GM21515 (cell line): ENCODE measurements around the gene TANC1.

Experiments
- ATAC-seq: cut with Tn5 transposase; IDR thresholded peaks from one replicate; pipeline ENCODE4 v1.9.1; 2021; ENCODE audit not compliant: unreplicated experiment

TANC1 gene

DNA sequence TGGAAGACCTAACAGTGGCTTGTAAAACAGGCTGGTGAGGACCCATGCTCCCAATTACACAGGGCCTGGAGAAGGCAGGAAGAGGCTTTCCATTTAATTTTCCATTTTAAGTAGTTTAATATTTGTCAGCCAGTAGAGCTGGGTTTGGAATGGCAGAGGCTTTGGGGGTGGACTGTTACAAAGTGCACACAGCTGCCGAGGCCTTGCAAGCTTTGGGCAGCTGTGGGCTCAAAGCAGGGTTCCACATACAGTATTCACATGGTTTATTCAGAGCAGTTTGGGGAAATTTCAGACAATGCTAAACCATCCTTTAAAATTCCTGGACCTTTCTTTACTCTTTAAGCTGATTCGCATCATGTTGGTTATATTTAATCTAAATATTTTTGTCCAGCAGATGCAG lies 185.5 kb downstream of the TANC1 start:
- no peak for ATAC-seq

DNA sequence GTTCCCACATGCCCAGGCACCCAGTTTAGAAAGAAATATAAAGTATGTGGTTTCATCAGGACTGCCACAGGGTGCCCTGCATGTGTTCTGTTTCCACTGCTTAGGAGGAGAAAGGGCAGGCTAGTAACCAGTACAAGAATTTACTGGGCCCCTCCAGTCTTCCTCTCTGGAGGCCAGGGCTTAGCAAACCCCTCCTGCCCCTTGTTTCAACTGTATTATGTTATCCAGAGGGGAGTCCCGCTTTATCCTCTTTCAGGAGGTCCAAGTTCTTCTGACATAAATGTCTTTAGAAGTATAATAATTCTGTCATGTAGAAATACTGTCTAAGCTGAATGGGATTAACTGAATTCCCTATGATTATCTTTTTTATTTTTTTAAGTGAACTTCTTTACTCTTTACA lies 185.9 kb downstream of the TANC1 start:
- ATAC-seq, result no peak

DNA sequence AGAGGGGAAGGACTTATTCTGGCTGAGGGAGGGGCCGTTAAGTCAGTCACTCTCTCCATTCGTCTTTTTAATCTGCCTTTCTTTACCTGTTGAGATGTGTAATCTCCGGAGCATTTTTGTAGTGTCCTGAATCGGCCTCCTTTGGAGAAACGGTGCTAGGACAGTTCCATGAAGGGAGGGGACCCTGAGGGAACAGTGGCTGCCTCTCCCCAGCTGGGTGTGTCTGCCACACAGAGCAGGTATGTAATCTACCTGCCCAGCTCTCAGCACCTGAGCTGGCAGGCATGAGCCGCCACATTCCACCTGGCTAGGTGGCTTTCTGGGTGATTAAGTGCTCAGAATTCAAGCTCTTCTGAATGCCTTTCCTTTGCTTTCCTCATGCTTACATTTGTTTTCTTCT lies 186.9 kb downstream of the TANC1 start:
- no peak for ATAC-seq

DNA sequence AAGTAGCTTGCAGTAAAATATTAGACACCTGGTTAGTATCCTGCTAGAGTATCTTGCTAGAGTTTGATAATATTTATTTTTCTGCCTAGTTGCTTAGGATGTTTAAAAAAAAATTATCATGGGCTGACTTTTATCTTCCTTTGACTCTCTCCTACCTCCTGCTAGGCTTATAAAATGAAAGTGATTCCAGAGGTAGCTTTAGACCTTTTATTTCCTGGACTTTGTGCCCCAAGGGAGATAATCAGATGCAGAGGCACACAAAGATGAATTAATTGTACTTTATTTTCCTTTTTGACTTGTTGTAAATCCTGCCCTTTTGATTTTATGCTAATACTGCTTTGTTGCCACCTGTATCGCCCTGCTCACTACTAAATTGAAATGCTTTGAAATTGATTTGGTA lies 187.4 kb downstream of the TANC1 start:
- ATAC-seq, result no peak

DNA sequence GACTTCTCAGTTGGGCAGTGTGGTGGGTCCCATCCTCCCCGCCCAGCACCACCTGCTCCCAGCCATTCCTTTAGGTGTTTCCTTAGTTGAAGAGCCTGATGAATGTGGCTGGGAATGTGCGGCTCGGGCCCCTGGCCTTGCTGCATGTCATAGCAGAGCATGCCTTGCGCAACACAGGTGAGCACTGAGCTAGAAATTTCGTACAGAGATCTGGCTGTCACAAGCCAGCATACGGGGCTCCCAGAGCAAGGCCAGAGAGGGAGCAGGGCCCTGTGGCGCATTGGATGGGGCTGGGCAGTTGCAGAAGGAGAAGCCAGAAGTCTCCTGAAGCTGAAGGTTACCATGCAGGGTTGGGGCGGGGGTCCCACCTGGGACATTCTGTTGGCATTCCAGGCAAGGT lies 188.4 kb downstream of the TANC1 start:
- ATAC-seq, result no peak

DNA sequence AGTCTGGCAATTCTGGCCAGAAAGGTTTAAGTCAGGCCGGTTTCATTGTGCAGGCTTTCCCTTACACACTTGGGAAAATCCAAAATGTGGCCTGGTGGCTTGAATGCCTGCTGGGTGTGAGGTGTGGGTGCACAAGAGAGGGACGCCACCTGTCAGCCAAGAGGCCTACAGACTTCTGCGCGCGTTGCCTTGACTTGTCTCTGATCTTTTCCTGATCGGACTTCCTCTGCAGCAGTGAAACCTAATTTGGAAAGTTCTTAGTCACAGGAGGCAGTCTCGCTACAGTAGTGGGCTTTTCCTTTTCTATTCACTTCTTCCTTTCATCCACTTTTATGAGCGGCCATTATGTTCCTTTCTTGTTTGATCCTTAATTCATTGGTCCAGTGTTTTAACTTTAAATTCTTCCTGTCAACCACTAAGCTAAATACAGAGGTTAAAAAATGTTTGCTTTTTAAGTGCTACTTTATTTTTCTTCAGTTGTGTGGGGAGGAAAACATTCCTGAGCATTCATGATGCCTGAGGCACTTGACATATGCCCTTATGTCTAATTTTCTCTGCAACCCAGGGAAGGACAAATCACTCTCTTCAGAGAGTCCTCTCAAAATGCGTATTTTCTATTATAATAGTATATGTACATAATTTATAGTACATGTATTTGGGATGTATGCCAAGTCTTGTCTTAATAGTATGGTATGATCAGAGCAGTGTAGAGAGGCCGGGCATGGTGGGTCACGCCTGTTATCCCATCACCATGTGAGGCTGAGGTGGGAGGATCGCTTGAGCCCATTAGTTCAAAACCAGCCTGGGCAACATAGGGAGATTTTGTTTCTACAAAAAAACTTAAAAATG lies 189.1 kb downstream of the TANC1 start:
- no peak for ATAC-seq

DNA sequence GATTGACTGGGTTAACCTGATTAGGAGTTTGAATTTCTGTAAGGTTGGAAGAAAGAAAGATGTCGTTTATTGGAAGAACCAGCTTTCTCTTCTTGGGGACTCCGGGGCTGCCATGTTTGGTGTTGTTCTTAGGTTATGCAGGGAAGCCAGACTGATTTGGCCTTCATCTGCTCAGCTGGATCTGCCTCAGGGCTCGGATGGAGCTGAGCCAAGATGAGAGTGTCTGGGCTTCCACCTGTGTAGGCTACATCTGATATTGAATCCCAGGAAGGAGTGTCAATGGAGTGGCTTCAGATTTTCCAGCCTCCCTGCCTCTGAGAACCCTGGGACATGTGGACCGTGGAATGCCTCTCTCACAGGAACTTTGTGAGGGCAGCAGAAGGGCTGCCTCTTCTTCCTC lies 192.0 kb downstream of the TANC1 start:
- ATAC-seq, result no peak

DNA sequence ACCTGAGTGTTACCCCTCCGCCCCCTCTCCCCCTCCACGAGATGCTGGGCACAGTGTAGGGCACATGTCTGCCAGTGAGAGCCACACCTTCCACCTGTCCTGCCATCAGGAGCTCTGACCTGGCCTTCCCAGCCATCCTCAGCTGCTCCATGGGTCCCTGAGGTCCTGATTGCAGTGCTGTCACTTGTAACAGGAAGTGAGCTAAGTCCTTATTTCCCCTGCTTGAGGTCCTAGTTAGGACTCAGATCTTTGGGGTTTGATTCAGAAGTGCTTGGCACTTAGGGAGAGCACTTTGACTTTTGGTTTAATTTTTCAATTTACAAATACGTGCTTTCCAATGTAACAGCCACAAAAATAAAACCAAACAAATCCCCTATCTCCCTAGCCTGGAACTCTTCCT lies 192.5 kb downstream of the TANC1 start:
- no peak for ATAC-seq

DNA sequence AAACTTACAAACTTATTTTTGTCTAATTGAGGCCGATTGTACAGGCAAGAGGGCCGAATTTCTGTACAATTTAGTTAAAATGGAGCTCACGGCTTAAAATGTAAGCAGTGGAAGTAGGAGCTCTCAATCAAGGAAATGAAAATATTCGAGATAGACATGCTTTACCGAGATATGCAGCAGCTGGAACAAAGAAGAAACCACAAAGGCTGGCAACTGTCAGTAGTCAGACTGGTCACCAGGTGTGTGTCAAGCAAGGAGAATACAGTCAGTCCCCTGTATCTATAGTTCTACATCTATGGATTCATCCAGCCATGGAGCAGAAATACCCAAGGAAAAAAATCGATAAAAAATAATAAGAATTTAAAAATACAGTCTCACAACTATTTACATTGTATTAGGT lies 195.5 kb downstream of the TANC1 start:
- no peak for ATAC-seq

DNA sequence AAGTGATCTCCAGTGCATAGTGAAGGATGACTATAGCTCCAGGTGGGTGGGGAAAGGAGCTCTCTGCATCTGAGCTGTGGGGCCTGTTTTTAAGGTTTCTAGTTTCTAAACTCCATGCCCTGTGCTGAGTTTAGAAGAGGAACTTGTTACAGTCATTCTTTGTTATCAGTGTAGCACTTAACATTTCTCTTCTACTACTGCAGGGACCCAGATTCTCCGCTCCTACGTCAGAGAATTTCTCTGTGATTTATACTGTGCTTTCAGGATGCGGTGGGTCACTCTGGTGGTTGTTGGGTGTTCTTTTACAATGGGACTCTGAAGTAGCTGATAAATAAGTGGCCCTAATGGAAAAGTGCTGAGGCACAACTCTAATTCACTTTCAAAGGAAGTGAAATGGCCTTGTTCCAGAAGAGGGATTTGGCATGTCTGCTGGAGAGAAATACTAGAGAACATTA lies 196.0 kb downstream of the TANC1 start:
- no peak for ATAC-seq

DNA sequence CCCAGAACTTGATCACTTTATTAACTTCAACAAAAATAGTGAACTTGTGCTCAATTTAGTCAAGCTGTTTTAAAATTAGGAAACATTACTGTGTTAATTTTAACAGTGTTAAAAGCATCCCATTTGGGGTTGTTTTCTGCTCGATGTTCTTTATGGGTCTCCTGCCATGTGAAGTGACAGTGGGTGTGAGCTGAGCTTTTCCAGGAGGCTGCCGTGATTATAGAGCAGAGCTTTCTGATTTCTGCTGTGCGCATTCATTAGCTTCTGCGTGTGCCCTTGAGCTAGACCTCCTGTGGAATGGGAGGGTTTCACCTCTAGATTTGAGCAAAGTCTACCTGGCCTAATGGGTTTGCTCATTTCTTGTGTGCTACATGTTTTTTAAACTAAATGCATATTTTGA lies 196.6 kb downstream of the TANC1 start:
- no peak for ATAC-seq

DNA sequence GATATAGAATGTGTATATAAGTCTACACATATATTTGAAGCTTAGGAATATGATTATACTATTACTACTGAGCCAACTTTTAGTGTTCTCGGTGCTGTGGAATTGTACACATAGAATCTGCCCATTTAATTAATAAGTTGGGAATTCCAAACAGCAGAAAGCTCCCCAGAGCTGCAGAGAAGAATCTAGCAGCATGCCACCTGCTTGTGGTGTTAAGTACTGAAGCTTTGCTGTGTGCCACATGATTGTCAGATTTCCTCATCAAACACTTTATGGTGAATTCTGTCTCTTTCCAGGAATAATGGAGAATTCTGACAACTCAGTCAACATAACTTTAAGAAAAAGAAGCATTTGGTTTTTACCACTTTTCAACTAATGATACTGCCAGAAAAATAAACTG lies 200.3 kb downstream of the TANC1 start:
- ATAC-seq, result no peak

DNA sequence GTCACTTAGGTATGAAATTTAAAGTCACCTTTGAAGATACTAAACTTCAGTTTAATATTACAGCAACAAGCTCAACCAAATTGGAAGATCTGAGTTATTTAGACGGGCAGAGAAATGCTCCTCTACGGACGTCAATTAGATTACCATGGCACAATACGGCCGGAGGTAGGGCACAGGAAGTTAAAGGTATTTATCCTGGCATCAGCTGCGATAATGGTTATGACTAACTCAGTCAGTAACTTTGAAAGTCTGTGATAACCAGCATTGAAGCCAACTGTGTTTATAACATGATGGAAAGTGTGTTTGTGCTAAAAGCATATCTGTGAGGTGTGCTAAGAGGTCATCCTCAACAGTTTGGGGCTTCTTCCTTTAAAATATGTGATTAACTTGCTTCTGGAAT lies 200.7 kb downstream of the TANC1 start:
- ATAC-seq, result no peak

DNA sequence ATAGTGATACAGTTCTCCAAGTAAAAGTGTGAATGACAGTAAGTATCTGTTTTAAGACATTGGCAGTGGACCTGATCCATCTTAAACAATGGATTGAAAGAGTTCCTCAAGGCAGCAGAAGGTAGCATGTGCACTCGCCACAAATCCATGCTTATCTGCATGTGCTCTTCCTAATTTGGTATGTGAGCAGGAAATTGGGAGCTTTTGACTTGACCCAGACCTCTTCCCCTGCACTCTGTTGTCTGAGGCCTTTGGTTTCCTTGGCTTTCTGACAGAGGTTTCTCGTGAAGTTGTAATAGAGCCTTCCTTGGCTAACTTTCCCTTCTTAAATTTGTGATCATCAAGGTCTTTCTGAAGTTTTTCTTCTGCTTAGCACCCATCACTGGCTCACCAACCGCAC lies 204.0 kb downstream of the TANC1 start:
- ATAC-seq, result no peak

DNA sequence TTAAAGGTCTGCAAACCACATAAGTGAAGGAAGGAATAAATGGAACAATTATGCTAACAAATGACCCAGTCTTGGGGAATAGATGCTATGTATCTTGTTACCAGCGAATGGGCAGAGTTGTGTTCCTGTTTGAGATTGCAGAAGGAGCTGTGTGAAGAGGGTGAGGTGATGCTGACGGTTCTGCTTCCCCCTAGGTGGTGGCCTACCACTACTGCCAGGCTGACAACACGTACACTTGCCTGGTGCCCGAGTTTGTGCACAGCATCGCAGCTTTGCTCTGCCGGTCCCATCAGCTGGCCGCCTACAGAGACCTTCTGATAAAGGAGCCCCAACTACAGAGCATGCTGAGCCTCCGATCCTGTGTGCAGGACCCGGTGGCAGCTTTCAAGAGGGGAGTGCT lies 206.3 kb downstream of the TANC1 start:
- no peak for ATAC-seq

DNA sequence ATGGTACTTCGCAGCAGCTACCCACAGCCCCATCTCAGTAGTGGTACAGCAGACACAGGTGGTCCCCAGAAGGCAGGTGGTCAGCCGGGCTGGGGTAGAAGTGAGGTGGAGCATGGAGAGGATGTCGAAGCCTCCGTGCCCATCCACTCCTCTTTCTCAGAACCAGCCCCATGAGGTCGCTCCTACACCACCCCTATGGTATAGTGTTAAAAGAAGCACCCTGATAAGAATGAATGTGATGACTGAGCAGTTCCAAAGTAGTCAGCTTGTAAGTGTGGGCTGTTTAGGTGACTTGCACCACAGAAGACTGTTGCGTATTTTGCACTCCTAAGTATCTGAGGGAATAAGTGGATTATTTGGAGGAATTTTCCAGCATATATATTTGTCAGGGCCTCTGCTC lies 206.7 kb downstream of the TANC1 start:
- ATAC-seq, result no peak

DNA sequence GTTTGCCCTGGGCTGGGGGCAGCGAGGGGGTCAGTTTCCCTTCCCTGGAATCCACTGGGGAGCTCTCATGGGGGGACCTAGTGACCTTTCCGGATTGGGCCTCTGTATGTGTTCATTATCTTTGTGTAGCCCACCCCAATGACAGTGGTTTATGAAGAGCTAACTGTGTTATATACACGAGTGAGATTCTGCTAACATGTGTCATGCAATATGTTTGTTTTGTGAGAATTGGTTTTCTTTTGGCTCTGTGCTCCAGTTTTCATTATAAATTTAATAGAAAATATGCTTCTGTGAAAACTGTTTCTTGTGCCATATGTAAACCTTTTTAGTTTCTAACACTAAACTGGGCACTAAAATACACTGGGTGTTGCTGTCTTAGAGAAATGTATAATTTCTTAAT lies 207.5 kb downstream of the TANC1 start:
- ATAC-seq, result no peak

DNA sequence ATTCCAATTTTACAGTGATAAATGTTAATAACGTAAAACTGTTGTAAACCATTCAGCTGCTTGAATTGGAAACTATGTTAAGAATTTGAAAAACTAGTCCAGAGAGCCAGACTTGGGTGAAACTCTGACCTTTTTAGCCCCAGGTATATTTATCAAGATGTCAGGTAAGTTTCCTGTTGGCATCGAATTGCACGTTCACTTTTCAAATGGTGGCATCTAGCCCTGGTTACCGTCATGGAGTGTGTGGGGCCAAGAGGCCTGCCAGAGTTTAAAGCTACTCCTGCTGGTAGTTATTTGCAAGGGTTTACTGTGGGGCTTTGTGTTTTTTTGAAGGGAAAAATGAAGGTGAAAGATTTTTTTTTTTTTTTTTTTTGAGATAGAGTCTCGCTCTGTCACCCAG lies 208.1 kb downstream of the TANC1 start:
- no peak for ATAC-seq

DNA sequence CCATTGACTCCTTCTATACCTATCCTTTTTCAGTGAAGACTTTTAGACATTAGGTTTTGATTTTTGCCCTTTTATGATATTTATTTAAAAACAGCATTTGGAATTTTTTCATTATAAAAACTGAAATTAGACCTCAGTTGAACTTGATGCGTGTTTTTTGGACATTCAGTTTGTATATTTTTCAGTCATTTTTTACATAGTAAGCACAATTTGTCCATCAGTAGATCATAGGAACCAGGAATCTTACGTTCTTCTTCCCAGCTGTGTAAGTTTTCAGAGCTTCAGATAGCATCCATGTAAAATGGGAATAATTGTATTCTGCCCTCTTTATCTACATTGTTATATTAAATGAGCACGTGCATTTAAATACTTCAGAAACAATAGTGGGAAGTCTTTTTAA lies 208.9 kb downstream of the TANC1 start:
- ATAC-seq, result no peak

DNA sequence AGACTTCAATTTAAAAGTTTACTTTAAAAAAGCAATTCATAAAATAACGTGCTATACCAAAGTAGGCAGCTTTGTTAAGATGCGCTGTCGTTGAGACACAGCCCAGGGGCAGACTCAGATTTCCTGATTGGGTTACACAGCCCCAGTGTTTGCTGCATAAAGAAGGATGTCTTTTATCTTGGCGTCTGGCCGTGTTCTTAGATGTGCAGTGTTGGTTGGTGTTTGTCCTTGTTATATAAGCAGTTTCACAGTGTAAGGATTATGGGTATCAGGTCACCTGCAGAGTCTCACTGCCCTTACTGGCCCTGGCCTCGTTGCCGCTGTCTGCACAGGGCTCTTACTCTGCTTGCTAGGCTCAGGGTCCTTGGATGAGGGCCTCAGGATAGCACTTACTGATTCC lies 209.5 kb downstream of the TANC1 start:
- no peak for ATAC-seq

DNA sequence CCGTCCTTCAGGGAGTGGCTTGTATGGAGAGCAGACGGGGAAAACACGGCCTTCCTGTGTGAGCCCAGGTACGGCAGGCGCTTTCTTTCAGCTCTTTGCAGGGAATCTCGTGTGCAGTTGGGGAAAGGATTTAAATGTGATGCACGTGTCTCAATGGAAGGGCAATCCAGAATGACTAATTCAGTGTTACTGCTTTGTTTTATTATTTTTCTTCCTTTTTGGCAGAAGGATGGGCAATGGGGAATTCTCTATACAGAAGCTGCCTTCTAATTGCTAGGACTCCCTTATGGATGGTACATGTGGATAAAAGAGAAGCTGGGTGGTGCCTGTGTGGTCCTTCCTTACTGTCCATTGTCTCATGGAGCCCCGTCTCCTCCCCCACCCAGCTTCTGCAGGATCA lies 210.7 kb downstream of the TANC1 start:
- ATAC-seq, result no peak

DNA sequence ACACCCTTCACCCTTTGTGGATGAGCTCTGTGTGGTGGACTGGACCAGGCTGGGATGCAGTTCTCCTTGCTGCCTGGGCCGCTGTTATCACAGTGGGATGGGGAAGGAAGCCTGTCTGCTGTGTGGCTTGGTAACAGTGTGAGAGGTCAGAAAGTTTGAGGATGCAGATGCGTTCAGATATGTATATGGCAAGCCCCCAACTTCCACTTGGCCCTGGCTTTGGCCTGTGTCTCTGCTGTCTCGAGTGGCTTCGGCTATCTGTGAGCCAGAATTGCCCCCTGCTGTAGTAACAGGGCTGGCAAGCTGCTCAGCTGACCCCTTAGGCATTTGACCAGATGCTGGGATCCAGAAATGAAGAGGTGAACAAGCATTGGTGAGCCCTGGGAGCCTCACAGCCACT lies 211.3 kb downstream of the TANC1 start:
- ATAC-seq, result no peak

DNA sequence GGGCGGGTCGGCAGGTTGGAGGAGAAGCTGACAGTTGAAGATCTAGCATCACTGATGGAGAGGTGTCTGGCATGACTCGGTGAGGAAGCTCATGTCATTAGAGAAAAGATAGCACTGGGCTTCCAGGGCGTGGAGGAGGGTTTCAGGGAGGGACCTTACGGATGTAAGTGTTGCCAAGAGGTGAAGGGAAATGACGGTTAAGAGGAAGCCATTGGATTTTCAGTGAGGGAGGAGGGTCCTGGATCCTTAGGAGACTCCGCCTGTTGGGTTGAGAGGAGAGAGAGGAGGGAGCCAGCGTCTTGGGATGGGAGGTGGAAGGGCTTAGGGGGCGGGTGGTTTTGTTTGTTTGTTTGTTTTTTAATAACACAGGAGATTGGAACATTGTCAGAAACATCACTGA lies 214.9 kb downstream of the TANC1 start:
- ATAC-seq, result no peak
